Stimulated activated CD8-positive, alpha-beta memory T cell treated with anti-CD3 and anti-CD28 coated beads, Interleukin-15, amount 100 ng/mL, for 24 hours (primary cell): ENCODE data around the gene MYO15B.

Source experiments
- DNase-seq: peaks from one replicate; pipeline ENCODE4 v3.0.0-alpha.2; 2020; ENCODE audit warnings: low read depth

Gene MYO15B

GRCh38 chr17:75558666-75559530 lies 28.7 kb upstream of the MYO15B start:
- no peak for DNase-seq

- DNase-seq: no peak
Measured at GRCh38 chr17:75559958-75560533, 27.6 kb upstream of the MYO15B start.

GRCh38 chr17:75561927-75562603 lies 25.5 kb upstream of the MYO15B start:
- no peak for DNase-seq

- DNase-seq: no peak
Measured at GRCh38 chr17:75563063-75563758, 24.4 kb upstream of the MYO15B start.

GRCh38 chr17:75564195-75564594 lies 23.4 kb upstream of the MYO15B start:
- DNase-seq: no peak

- no peak for DNase-seq
Measured at GRCh38 chr17:75565066-75565465, 22.5 kb upstream of the MYO15B start.

GRCh38 chr17:75565618-75566017 lies 22.0 kb upstream of the MYO15B start:
- no peak for DNase-seq

GRCh38 chr17:75566416-75566815 lies 21.2 kb upstream of the MYO15B start:
- DNase-seq: no peak

- no peak for DNase-seq
Measured at GRCh38 chr17:75566834-75567233, 20.8 kb upstream of the MYO15B start.

GRCh38 chr17:75568412-75569255 lies 19.0 kb upstream of the MYO15B start:
- no peak for DNase-seq

GRCh38 chr17:75570034-75570676 lies 17.4 kb upstream of the MYO15B start:
- DNase-seq: no peak

GRCh38 chr17:75570772-75571171 lies 16.8 kb upstream of the MYO15B start:
- no peak for DNase-seq

GRCh38 chr17:75571197-75571884 lies 16.3 kb upstream of the MYO15B start:
- DNase-seq: no peak

- DNase-seq: no peak
Measured at GRCh38 chr17:75571885-75572215, 15.8 kb upstream of the MYO15B start.

GRCh38 chr17:75572713-75573539 lies 14.7 kb upstream of the MYO15B start:
- no peak for DNase-seq

GRCh38 chr17:75573540-75573957 lies 14.1 kb upstream of the MYO15B start:
- no peak for DNase-seq

- DNase-seq: no peak
Measured at GRCh38 chr17:75573994-75574393, 13.6 kb upstream of the MYO15B start.

GRCh38 chr17:75574404-75575036 lies 13.1 kb upstream of the MYO15B start:
- DNase-seq: no peak

GRCh38 chr17:75575197-75575596 lies 12.4 kb upstream of the MYO15B start:
- DNase-seq: no peak
